Fibroblast of lung (primary cell): Measurements from ENCODE around the gene FOXM1.

ENCODE experiments used
- EZH2 ChIP-seq: IDR thresholded peaks from 2 replicates; pipeline ENCODE4 v1.5.1; 2012; ENCODE audit warnings: low read length, control low read depth, mild to moderate bottlenecking; ENCODE audit errors: missing control alignments
- TF ChIP-seq, protein P1 (sequence below), 2 donors: IDR thresholded peaks in 1 of 2; conservative IDR thresholded peaks in 1 of 2; 1 replicate in 1 of 2; 2 replicates in 1 of 2; pipeline ENCODE4 v1.5.1; 2011 to 2012; ENCODE audit warnings: low read length in 2 of 2, control low read depth in 1 of 2, inconsistent platforms in 1 of 2, low read depth in 1 of 2, mild to moderate bottlenecking in 1 of 2

DNA sequence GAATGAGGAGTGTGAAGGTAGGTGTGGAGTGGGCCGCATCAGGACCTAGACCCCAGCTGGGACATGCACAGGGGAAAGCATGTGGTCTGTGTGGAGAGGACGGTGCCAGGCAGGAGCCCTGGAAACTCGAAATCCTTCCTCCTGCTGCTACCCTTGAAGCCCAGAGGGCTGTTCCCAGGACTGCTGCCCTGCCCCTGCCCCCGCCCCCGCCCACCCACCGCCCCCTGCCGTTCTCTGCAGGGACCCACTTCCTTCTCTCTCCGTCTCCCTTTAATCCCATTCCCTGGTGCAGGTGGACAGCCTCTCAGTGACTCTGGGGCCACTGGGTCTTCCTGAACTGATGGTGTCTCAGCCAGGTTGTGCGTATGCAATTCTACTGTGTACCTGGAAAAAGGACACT is 56.5 kb downstream of the FOXM1 start:
- no peak for TF ChIP-seq EZH2
- TF ChIP-seq, protein P1, sequence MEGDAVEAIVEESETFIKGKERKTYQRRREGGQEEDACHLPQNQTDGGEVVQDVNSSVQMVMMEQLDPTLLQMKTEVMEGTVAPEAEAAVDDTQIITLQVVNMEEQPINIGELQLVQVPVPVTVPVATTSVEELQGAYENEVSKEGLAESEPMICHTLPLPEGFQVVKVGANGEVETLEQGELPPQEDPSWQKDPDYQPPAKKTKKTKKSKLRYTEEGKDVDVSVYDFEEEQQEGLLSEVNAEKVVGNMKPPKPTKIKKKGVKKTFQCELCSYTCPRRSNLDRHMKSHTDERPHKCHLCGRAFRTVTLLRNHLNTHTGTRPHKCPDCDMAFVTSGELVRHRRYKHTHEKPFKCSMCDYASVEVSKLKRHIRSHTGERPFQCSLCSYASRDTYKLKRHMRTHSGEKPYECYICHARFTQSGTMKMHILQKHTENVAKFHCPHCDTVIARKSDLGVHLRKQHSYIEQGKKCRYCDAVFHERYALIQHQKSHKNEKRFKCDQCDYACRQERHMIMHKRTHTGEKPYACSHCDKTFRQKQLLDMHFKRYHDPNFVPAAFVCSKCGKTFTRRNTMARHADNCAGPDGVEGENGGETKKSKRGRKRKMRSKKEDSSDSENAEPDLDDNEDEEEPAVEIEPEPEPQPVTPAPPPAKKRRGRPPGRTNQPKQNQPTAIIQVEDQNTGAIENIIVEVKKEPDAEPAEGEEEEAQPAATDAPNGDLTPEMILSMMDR (conservative IDR thresholded peaks at IDR 0.05 in 1 of 2, IDR thresholded peaks at IDR 0.05 in 1 of 2; ENCODE audit: low read depth in 1 of 2, low read length in 2 of 2) = no peak
